NCI-H748 treated with DMSO at 0.1 percent for 48 hours (cell line): ENCODE data around the gene COQ10A.
"Not testable (repeated sequence)": the region's sequence is repeated elsewhere in the genome, so short reads cannot be mapped to it uniquely, and the experiment has no call there.

ENCODE experiments used
- DNase-seq: peaks from one replicate; lab custom pipeline; 2025; lab: John Stamatoyannopoulos, UW

COQ10A gene

DNA sequence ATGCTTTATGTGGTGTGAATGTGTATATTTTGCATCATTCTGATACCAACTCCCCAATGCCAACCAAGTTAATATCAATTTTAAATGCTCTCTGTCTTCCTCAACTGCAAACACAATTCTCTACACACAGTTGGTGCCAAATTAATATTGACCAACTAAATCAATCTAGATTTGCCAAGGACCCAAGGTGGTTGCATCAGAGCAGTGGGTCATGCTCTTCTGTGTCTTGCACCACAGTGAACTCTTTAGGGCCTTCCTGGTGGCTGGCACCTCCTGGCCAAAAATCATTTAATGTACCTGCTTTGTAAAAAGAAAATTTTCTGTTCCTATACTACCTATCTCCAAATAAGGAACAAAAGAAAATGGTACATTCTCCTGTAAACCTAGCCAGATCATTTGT is 14.1 kb downstream of the COQ10A start:
- DNase-seq: no peak

- no peak for DNase-seq
Observed at GRCh38 chr12:56282030-56282429, 15.3 kb downstream of the COQ10A start.

DNA sequence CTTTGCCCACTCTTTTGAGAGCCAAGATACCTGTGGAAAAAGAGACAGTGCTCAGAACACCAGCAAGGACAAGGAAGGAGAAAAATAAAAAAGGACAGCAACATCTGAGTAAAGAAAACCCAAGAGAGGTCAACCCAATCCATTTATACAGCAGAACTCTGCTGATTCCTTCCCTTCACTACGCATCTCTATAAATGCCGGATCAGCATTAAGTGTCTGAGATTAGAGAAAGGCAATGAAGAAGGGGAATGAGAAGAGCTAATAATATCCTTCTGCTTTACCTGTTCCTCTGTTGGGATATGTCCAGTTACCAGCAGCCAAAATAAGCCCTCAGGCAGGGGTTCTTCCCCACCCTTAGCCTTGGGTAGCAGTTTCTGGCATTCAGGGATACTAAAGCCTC is 15.8 kb downstream of the COQ10A start:
- no peak for DNase-seq

GRCh38 chr12:56284263-56284662 is 17.5 kb downstream of the COQ10A start:
- DNase-seq: not testable (repeated sequence)

DNA sequence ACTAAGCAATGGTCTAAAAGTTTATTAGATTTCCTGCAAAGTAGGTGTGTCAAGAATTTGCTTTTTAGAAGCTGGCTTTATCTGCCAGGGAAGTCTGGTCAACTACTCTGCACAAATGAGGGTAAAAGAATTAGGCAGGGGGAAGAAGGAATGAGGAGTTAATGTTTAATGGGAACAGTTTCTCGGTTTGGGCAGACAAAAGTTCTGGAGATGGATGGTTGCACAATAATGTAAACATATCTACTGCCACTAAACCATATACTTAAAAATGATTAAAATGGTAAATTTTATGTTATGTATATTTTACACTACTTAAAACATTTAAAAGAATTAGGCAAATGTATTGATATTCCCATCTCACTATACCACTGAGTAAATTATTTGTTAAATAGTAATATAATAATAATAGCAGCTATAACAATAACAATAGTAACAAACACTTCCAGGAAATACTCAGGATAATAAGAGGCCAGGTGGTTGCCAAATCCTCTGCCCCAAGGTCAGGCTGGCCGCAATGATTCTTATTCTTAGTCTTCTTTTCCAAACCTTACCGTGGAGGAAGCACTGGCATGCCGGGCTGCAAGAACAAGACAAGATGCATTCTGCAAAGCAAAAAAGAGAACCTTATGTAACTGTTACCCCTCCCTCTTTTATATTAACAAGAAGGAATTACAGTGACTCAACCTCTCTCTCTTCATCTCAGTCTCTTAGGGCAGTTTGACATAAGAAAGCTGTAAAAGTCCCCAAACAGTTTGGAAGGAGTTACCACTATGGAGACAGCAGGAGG is 19.5 kb downstream of the COQ10A start:
- DNase-seq: no peak

- DNase-seq: no peak
Observed at GRCh38 chr12:56288705-56289387, 22.1 kb downstream of the COQ10A start.

DNA sequence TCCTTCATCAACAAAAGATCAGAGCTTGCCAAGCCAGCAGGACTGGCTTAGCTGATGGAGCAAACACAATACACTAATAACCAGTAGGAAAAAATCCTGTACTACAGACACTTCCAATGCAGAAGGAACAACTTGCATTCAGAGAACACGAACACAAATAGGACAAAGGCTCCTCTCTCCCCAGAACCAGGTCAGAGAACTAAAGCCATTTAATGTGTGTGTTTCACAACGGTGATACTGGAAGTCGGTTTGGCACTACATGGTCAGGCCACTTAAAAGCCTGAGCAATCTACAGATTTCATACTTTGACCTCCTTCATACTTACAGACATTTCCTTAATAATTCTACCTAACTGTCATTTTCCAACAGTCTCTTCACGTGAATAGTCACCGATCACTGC is 27.1 kb downstream of the COQ10A start:
- no peak for DNase-seq

DNA sequence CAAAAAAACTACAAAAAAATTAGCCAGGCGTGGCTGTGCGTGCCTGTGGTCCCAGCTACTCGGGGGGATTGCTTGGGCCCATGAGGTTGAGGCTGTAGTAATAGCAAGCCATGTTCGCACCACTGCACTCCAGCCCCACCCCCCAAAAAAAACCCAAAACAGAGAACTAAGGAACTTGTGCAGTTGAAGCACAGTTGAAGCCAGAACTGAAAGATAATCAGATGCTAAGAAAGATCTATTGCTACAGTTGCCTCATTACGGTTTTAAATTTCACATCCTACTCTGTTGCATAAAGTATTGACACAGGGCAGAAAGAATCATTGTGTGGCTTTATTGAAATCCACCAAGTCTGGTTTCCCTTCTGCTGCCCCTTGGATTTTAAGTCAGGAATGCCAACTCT is 29.6 kb downstream of the COQ10A start:
- no peak for DNase-seq

DNA sequence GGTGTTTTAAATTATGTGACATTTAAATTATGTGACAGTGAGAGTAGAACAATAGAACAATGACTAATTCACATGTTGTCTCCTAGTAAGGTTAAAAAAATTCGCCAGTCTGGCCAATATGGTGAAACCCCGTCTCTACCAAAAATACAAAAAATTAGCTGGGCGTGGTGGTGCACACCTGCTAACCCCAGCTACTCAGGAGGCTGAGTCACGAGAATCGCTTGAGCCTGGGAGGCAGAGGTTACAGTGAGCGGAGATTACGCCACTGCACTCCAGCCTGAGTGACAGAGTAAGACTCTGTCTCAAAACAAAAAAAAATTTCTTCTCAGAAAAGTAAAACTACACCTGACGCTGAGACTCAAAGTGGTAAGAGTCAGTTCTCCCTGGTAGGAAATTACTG is 30.7 kb downstream of the COQ10A start:
- no peak for DNase-seq

DNA sequence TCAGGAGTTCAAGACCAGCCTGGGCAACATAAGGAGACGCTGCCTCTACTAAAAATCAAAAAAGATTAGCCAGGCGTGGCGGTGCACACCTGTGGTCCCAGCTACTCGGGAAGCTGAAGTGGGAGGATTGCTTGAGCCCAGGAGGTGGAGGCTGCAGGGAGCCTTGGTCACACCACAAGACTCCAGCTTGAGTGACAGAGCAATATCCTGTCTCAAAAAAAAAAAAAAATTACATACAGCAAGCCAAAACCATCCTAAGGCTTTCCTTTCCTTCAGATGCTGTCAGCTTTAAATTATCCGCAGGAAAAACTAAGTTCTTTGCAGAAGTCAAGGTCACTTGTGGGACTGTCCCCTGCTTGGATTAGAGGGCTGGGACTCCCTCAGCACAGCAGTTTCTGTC is 32.1 kb downstream of the COQ10A start:
- DNase-seq: no peak

DNA sequence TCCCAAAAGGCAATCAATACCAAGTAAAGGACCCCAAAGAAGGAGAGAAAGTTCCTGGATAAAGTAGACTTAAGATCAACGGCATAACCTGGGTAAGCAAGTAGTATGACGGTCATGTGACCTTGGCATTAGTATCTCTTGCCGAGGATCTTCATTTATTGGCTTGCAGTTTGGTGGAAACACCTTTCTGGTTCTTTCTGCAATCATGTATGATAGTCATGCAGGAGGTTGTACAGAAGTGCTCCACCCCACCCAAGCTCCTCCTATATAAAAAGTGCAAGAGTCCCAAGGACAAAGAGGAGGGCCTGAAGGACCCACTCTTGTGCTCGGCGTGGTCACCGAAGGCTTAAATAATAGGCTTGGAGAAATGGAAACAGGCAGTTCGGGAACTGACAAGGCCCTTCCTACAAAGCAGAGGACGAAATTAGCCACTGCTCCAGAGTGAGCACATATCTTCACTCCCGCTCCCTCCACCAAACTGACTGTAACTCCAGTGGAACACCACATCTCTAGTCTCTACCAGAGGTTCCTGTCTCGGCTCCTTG is 32.6 kb downstream of the COQ10A start:
- no peak for DNase-seq

DNA sequence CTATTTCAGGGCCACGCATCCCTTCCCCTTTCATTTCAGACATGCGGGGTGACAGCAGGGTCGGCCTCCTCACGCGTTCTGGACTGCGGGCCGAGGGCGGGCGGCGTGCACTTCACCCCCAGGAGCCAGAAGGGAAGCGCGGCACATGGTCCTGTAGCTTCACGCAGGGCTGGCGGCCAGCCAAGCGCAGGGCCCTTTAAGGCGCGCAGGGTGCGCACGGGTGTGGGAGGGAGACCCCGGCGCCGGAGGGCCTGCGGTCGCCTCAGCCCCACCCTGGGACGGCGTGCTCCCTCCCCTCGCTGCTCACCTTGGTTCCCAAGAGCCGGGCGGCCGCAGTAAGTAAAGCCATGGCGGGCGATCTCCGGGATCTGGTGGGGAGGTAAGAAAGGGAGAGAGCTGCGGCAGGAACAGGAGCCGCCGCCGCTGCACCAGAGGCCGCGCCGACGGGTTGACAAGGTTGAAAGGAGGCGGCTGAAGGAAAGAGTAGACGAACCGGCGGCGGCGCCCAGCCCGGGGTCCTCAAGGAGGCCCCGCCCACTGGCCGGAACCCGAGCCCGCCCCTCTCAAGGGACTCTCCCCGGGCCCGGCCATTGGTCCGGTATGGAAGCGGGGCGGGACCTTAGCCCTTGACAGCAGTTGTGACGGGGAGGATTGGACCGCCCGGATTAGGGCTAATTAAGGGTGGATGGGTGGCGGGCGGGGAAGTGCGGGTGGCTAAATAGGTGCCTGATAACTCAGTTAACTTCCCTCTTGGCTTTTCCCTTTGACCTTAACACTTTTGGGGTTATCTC is 33.3 kb downstream of the COQ10A start, which contains the start of gene CS:
CS (minus strand) TSS at position 478 of the 791 bp plus-strand sequence; CDS start at position 349, 129 bp downstream.
- peak; percentile 95 for DNase-seq

DNA sequence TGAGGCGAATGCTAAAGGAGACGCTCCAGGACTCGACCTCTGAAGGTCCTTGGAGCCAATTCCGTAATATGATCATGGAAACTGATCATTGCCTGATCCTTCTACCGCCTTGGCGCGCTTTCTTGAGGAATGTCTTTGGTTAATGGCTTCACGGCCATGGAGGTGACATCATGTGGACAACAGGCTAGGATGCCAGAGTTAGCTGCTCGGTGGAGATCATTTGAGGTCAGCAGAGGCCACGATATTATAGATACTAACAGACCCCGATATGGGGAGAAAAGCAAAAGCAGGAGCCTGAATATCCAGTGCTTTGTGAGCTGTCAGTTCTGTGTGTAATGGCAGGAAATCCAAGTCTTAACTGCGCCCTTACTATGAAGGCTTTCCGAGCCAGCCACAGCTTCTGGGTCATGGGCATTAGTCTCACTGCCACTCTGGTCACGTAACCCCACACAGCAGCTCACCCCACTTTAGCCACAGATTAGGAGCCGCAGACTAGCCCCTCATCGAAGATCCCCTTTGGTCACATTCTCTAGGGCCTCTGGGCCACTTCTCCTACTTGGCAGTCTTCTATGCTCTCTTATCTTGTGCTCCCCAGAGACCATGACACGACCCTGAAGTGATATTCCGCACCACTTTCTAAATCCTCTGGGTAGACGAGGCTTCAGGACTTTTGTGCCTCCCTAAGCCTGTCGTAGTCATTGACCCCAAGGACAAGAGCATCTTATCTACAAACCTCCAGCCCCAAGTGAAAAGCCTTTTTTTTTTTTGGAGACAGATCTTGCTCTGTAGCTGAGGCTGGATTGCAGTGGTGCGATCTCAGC is 34.1 kb downstream of the COQ10A start:
- DNase-seq: peak; percentile 30

DNA sequence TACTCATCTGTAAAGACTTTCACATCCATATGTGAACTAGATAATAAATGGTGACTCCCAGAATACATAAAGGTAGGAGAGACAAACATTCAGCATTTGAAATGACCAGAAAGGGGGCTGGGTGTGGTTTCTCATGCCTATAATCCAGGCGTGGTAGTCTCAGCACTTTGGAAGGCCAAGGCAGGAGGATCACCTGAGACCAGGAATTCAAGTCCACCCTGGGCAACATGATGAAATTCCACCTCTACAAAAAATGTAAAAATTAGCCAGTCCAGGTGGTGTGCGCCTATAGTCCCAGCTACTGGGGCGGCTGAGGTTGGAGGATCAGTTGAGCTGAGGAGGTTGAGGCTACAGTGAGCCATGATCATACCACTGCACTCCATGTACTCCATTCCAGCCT is 37.5 kb downstream of the COQ10A start:
- no peak for DNase-seq

DNA sequence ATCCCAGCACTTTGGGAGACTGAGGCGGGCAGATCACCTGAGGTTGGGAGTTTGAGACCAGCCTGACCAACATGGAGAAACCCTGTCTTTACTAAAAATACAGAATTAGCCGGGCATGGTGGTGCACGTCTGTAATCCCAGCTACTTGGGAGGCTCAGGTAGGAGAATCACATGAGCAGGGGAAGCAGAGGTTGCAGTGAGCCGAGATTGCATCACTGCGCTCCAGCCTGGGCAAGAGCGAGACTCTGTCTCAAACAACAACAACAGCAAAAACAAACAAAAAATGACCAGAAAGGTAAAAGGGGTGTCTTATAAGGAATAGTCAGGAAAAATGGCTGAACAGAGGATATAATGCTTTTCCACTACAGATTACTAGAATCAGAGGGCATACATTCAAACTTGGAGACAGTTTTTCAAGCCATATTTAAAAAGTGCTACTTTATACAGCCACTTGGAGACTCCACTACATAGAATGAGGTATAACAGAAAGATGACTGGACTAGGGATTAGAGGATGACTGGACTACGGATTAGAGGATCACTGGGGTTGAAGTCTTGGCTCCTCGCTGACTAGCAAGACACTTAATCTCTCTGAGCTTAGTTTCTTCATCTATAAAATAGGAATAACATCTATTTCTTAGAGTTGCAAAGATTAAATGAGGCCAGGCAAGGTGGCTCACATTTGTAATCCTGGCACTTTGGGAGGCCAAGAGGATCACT is 38.3 kb downstream of the COQ10A start:
- DNase-seq: no peak

DNA sequence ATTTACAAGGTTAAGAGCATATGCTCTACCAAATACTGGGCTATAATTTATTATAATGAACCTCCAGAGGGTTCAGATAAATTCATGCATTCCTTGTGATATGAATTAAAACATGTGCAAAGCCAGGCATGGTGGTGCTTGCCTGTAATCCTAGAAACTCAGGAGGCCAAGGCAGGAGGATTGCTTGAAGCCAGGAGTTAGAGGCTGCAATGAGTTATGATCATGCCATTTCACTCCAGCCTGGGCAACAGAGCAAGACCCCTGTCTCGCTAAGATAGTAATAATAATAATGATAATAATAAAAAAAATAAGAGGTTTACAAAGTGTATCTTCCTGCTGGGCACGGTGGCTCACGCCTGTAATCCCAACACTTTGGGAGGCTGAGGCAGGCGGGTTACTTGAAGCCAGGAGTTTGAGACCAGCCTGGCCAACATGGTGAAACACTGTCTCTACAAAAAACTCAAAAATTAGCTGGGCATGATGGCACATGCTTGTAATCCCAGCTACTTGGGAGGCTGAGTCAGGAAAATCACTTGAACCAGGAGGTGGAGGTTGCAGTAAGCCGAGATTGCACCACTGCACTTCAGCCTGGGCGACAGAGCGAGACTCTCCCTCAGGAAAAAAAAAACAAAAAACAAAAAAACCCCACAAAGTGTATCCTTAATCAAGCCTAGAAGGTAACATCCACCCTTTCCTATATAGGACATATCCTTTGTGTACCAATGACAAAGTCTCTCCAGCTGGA is 40.7 kb downstream of the COQ10A start:
- no peak for DNase-seq

DNA sequence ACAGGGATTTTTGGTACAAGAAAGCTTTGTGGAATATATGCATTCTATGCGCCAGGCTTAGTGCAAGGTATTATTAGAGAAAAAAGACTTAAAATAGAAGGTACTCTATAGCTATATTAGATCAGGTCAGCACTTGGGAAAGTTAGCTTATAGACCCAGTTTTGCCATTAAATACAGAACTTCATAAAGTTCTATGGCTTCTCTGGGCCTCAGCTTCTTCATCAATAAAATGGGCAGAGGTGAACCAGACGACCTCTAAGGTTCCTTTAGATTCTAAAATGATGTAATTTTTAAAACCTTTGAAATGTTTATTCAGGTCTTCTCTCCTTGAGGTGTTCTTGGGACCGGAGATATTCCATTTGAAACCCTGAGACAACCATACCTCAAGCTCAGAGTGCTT is 42.0 kb downstream of the COQ10A start:
- no peak for DNase-seq

DNA sequence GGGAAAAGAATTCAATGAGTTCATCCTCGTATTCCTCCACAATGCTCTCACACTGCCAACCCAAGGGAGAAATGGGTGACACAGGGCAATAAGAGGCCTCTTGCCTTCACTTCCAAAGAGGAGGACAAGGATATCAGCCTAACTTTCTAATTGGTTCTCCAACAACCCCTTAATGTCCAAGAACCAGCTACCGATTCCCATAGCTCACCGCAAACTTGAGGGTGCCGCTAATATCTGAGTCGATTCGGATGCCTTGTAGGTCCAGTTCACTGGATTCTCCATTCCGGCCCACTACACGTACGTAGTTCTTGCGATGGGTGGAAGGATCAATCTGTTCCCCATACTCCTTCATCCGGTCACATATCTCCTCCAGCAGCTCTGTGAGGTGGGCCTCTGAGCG is 44.3 kb downstream of the COQ10A start:
- DNase-seq: no peak

DNA sequence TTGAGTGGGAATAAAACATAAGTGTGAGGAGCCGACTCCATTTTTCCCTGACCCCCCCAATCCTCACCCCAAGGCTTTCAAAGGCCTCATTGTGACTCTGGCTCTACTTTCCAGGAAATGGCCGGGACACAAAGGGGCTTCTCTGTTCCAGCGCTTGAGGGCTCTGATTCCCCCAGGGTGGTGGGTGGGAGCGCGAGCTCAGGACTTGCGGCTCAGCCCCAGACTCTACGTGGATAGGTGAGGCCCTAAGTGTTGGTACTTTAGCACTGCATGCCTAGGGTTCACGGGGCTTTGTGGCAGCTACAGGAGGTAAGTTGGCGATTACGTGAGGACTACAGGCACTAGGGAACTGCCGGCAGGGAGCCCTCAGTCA is 48.5 kb downstream of the COQ10A start:
- no peak for DNase-seq
